Natural killer cell (primary cell): ENCODE data around the gene FAM78B. TPM values are rescaled to one million over a fixed set of nuclear protein-coding genes. Genes with fewer than 3 reads are reported as not detected.

Experiments used
- ATAC-seq, 3 donors: fragments of 150-1000 bp in 2 of 3; fragments of 200-7000 bp in 1 of 3; cut with Tn5 transposase; 1 replicate in 1 of 3; 2 replicates in 2 of 3; pipeline ENCODE4 v1.10.0; 2021; ENCODE audit warnings: mild to moderate bottlenecking in 2 of 3, moderate library complexity in 2 of 3
- DNase-seq, 2 donors: peaks; one replicate each; pipeline versions ENCODE4 v3.0.0 to v3.0.0-alpha.2; 2013 to 2021; ENCODE audit warnings: mixed read lengths in 1 of 2
- H3K27ac ChIP-seq: one replicate; pipeline ENCODE4 v1.5.1; 2013; ENCODE audit warnings: mild to moderate bottlenecking, low read length
- H3K27me3 ChIP-seq: one replicate; pipeline ENCODE4 v1.6.1; 2013; ENCODE audit warnings: low read length; ENCODE audit not compliant: control insufficient read depth, insufficient read depth
- H3K36me3 ChIP-seq: one replicate; pipeline ENCODE4 v1.6.1; 2013; ENCODE audit warnings: low read length; ENCODE audit not compliant: control insufficient read depth, insufficient read depth
- H3K4me1 ChIP-seq: one replicate; pipeline ENCODE4 v1.6.1; 2013; ENCODE audit warnings: low read length; ENCODE audit not compliant: control insufficient read depth, insufficient read depth
- H3K4me3 ChIP-seq: one replicate; pipeline ENCODE4 v1.5.1; 2013; ENCODE audit warnings: low read length
- H3K9me3 ChIP-seq: one replicate; pipeline ENCODE4 v1.6.1; 2013; ENCODE audit warnings: low read length; ENCODE audit not compliant: control insufficient read depth, insufficient read depth
- H3K27ac Mint-ChIP-seq, 2 donors: one replicate each; pipeline ENCODE4 v1.8.0; 2022; ENCODE audit warnings: mild to moderate bottlenecking in 2 of 2, mixed read lengths in 2 of 2, moderate library complexity in 1 of 2
- H3K27me3 Mint-ChIP-seq, 2 donors: one replicate each; pipeline ENCODE4 v1.8.0; 2022; ENCODE audit warnings: low read depth in 2 of 2, mixed read lengths in 2 of 2
- H3K36me3 Mint-ChIP-seq: one replicate; pipeline ENCODE4 v1.8.0; 2022; ENCODE audit warnings: mixed read lengths
- H3K4me1 Mint-ChIP-seq, 2 donors: one replicate each; pipeline ENCODE4 v1.8.0; 2022; ENCODE audit warnings: mixed read lengths in 2 of 2
- H3K4me3 Mint-ChIP-seq: one replicate; pipeline ENCODE4 v1.8.0; 2022; ENCODE audit warnings: mild to moderate bottlenecking, moderate library complexity, mixed read lengths
- H3K9me3 Mint-ChIP-seq, 2 donors: one replicate each; pipeline ENCODE4 v1.8.0; 2022; ENCODE audit warnings: mixed read lengths in 2 of 2
- WGBS: methylation state at CpG from one replicate; pipeline ENCODE4 v1.1.7; 2013; ENCODE audit warnings: missing lambda C conversion rate; ENCODE audit not compliant: insufficient coverage; 5-methylcytosine and 5-hydroxymethylcytosine counted together
- intact Hi-C: fragments of 100-400 bp; cut with micrococcal nuclease; formaldehyde crosslinking; loops from one replicate; pipeline ENCODE4 v1.14.2; 2022
- total RNA-seq, 4 donors: library from RNA; stranded (reverse); fragments of 120-200 nt in 1 of 4; gene quantifications; one replicate each; pipeline versions ENCODE4 v1.2.3 to v1.2.4, GENCODE V29; 2013 to 2022
- TF ChIP-seq, protein P1 (sequence below): fragments of 200-600 bp; IDR thresholded peaks from one replicate; pipeline ENCODE4 v1.8.0; 2022; ENCODE audit warnings: antibody characterized with exemption

The FAM78B gene
- total RNA-seq, 3 donors from 2014 or later (not counting 1 experiment from before 2014, with no cell fraction given) = not detected

DNA sequence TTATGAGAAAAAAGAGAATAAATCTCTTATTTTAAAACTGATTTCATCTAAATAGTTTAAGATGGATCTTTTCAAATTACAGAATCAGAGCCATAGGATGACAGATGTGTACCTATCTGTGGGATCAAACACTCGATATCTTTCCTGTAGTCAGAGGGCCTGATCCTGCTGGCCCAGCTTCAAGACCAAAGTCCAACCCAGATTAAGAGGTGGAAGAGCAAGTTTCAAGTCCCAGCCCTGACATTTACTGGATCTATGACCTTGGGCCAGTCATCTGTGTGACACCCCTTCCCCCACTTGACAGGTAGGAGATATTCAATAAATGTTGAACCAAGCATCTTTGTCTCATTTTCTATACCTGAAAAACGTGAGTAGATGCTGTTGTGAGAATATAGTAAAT, 140.7 kb downstream of the FAM78B start:
- TF ChIP-seq, protein P1, sequence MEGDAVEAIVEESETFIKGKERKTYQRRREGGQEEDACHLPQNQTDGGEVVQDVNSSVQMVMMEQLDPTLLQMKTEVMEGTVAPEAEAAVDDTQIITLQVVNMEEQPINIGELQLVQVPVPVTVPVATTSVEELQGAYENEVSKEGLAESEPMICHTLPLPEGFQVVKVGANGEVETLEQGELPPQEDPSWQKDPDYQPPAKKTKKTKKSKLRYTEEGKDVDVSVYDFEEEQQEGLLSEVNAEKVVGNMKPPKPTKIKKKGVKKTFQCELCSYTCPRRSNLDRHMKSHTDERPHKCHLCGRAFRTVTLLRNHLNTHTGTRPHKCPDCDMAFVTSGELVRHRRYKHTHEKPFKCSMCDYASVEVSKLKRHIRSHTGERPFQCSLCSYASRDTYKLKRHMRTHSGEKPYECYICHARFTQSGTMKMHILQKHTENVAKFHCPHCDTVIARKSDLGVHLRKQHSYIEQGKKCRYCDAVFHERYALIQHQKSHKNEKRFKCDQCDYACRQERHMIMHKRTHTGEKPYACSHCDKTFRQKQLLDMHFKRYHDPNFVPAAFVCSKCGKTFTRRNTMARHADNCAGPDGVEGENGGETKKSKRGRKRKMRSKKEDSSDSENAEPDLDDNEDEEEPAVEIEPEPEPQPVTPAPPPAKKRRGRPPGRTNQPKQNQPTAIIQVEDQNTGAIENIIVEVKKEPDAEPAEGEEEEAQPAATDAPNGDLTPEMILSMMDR = no peak
- peaks cover under 1 to 3% of the 10 kb centered on the region in 2 donors for H3K9me3 Mint-ChIP-seq
- Histone ChIP-seq H3K4me1 (no peaks in the 10 kb centered on the region), H3K27ac (no peak overlapping the region), H3K4me3 (no peak overlapping the region), H3K27me3 (peaks cover 4% of the 10 kb centered on the region), H3K9me3 (no peaks in the 10 kb centered on the region), H3K36me3 (no peaks in the 10 kb centered on the region)
- WGBS = 69% methylated on average over 2 of the region's 2 CpGs
- intact Hi-C loops = no loop called here
- H3K4me1 Mint-ChIP-seq = no peaks in the 10 kb centered on the region
- no peaks in the 10 kb centered on the region for H3K36me3 Mint-ChIP-seq
- H3K4me3 Mint-ChIP-seq = no peak overlapping the region
- H3K27ac Mint-ChIP-seq = no peak overlapping the region
- peaks cover 6 to 45% of the 10 kb centered on the region in 2 donors for H3K27me3 Mint-ChIP-seq
- ATAC-seq (no peak), DNase-seq (no peak)

DNA sequence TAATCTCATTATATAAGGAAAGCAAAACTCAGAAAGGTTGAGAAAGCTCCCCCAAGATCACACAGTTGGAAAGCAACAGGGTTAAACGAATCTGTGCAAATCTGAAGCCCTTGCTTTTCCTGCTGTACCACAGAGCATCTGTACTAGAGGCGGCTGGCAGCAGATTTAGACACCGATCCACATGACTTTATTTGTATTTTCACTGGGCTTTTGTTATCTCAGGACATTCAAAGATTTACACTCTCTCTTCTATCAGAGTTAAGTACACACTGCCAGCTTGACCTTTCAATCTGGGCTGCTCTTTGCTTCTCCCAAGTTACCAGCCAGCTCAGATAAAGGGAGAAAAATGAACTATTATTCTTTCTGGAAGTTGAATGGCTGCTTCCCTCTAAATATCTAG, 146.6 kb downstream of the FAM78B start:
- no peak overlapping the region for H3K27ac ChIP-seq

More for the DNA sequence above, 146.6 kb downstream of the FAM78B start:
- no peak overlapping the region for H3K27ac Mint-ChIP-seq
- Histone ChIP-seq H3K4me1 (no peaks in the 10 kb centered on the region), H3K36me3 (no peaks in the 10 kb centered on the region), H3K9me3 (no peaks in the 10 kb centered on the region), H3K4me3 (no peak overlapping the region), H3K27me3 (peaks cover 4% of the 10 kb centered on the region)
- peaks cover 8 to 22% of the 10 kb centered on the region in 2 donors for H3K27me3 Mint-ChIP-seq
- TF ChIP-seq, protein P1 = no peak
- WGBS = 61% methylated on average over 3 of the region's 3 CpGs
- ATAC-seq (no peak), DNase-seq (no peak)
- H3K4me1 Mint-ChIP-seq = no peaks in the 10 kb centered on the region
- H3K4me3 Mint-ChIP-seq = no peak overlapping the region
- H3K9me3 Mint-ChIP-seq = no peaks in the 10 kb centered on the region
- intact Hi-C loops = no loop called here
- H3K36me3 Mint-ChIP-seq = no peaks in the 10 kb centered on the region
